HG03280 (cell line): ENCODE measurements around the gene ARL5A.
"Not testable (repeated sequence)": the region's sequence is repeated elsewhere in the genome, so short reads cannot be mapped to it uniquely, and the experiment has no call there.

Experiments used
- ATAC-seq: cut with Tn5 transposase; IDR thresholded peaks from one replicate; pipeline ENCODE4 v1.9.1; 2021; ENCODE audit warnings: mild to moderate bottlenecking, moderate library complexity; ENCODE audit not compliant: unreplicated experiment

Gene ARL5A

GRCh38 chr2:151828143-151828889 lies at the start of gene ARL5A:
Gene ARL5A, minus strand, starts transcription at chr2:151828421. Its CDS starts 245 bp downstream, at chr2:151828176.
- peak; percentile 95 for ATAC-seq

- not testable (repeated sequence) for ATAC-seq
Observed at GRCh38 chr2:151875631-151876030, 47.4 kb upstream of the ARL5A start.

GRCh38 chr2:151872463-151872862 lies 44.2 kb upstream of the ARL5A start:
- ATAC-seq = no peak

GRCh38 chr2:151869291-151869690 lies 41.1 kb upstream of the ARL5A start:
- no peak for ATAC-seq

- ATAC-seq = peak; percentile 99
Observed at GRCh38 chr2:151862700-151863099, 34.5 kb upstream of the ARL5A start.

- ATAC-seq = no peak
Observed at GRCh38 chr2:151861174-151861573, 33.0 kb upstream of the ARL5A start.

GRCh38 chr2:151860613-151861146 lies 32.5 kb upstream of the ARL5A start:
- no peak for ATAC-seq

- ATAC-seq = no peak
Observed at GRCh38 chr2:151860210-151860609, 32.0 kb upstream of the ARL5A start.

- ATAC-seq = no peak
Observed at GRCh38 chr2:151857650-151858049, 29.4 kb upstream of the ARL5A start.

GRCh38 chr2:151855111-151855510 lies 26.9 kb upstream of the ARL5A start:
- ATAC-seq = no peak

GRCh38 chr2:151853070-151853758 lies 25.0 kb upstream of the ARL5A start:
- ATAC-seq = no peak

GRCh38 chr2:151852260-151853069 lies 24.2 kb upstream of the ARL5A start:
- no peak for ATAC-seq

GRCh38 chr2:151851761-151852160 lies 23.5 kb upstream of the ARL5A start:
- no peak for ATAC-seq

GRCh38 chr2:151849413-151850010 lies 21.3 kb upstream of the ARL5A start:
- ATAC-seq = no peak

- peak; percentile 78 for ATAC-seq
Observed at GRCh38 chr2:151845884-151846283, 17.7 kb upstream of the ARL5A start.

GRCh38 chr2:151845481-151845880 lies 17.3 kb upstream of the ARL5A start:
- peak; percentile 13 for ATAC-seq

GRCh38 chr2:151844211-151844896 lies 16.1 kb upstream of the ARL5A start:
- no peak for ATAC-seq

- no peak for ATAC-seq
Observed at GRCh38 chr2:151843691-151844061, 15.5 kb upstream of the ARL5A start.

- ATAC-seq = no peak
Observed at GRCh38 chr2:151842830-151843690, 14.8 kb upstream of the ARL5A start.
